Lower leg skin (tissue), 3 donors: ENCODE measurements around the gene LACTBL1.

ENCODE experiments used
- CTCF ChIP-seq, 3 donors: fragments of 450-650 bp; IDR thresholded peaks; one replicate each; pipeline ENCODE4 v1.5.1; 2016; ENCODE audit warnings: antibody characterized with exemption in 3 of 3, mild to moderate bottlenecking in 3 of 3, moderate library complexity in 2 of 3
- POLR2A ChIP-seq, 2 donors: fragments of 450-650 bp; IDR thresholded peaks; one replicate each; pipeline ENCODE4 v1.6.1; 2016 to 2017; ENCODE audit warnings: antibody characterized with exemption in 2 of 2, mild to moderate bottlenecking in 1 of 2, moderate library complexity in 1 of 2

GRCh38 chr1:22958556-22958955, 14.1 kb downstream of the LACTBL1 start:
- TF ChIP-seq POLR2A (IDR thresholded peaks at IDR 0.05) (no peak), CTCF (IDR thresholded peaks at IDR 0.05) (no peak)
